ENCODE data around the gene ZNF277.

Gene ZNF277

GRCh38 chr7:112226701-112227276 lies 20.3 kb downstream of the ZNF277 start:
- TF ChIP-seq CTCF (IDR thresholded peaks at IDR 0.05; ENCODE audit: low read depth, low read length, missing control alignments) = no peak
- no peak for DNase-seq (ENCODE audit: low read depth)
- in situ Hi-C loops (cut with HindIII; ENCODE audit: low sequenced_read_pairs) = no loop called here

GRCh38 chr7:112228632-112229031 lies 22.1 kb downstream of the ZNF277 start:
- H3K4me3 ChIP-seq (ENCODE audit: low read depth, low read length) = no peak overlapping the region
- TF ChIP-seq CTCF (IDR thresholded peaks at IDR 0.05; ENCODE audit: low read depth, low read length, missing control alignments) = no peak
- in situ Hi-C loops (cut with HindIII; ENCODE audit: low sequenced_read_pairs) = no loop called here
- DNase-seq (ENCODE audit: low read depth) = no peak

More at GRCh38 chr7:112226701-112227276, 20.3 kb downstream of the ZNF277 start:
- no peak overlapping the region for H3K4me3 ChIP-seq (ENCODE audit: low read depth, low read length)

- in situ Hi-C loops (cut with HindIII; ENCODE audit: low sequenced_read_pairs) = no loop called here
- H3K4me3 ChIP-seq (ENCODE audit: low read depth, low read length) = no peak overlapping the region
- DNase-seq (ENCODE audit: low read depth) = no peak
- TF ChIP-seq CTCF (IDR thresholded peaks at IDR 0.05; ENCODE audit: low read depth, low read length, missing control alignments) = no peak
These were observed 25.9 kb downstream of the ZNF277 start for GRCh38 chr7:112232212-112232978.

- H3K4me3 ChIP-seq (ENCODE audit: low read depth, low read length) = no peak overlapping the region
- TF ChIP-seq CTCF (IDR thresholded peaks at IDR 0.05; ENCODE audit: low read depth, low read length, missing control alignments) = no peak
- DNase-seq (ENCODE audit: low read depth) = no peak
- in situ Hi-C loops (cut with HindIII; ENCODE audit: low sequenced_read_pairs) = no loop called here
These were observed 26.7 kb downstream of the ZNF277 start for GRCh38 chr7:112233048-112233697.

- in situ Hi-C loops (cut with HindIII; ENCODE audit: low sequenced_read_pairs) = no loop called here
- no peak for DNase-seq (ENCODE audit: low read depth)
- no peak for TF ChIP-seq CTCF (IDR thresholded peaks at IDR 0.05; ENCODE audit: low read depth, low read length, missing control alignments)
- no peak overlapping the region for H3K4me3 ChIP-seq (ENCODE audit: low read depth, low read length)
These were observed 27.7 kb downstream of the ZNF277 start for GRCh38 chr7:112234147-112234546.

- in situ Hi-C loops (cut with HindIII; ENCODE audit: low sequenced_read_pairs) = no loop called here
- no peak overlapping the region for H3K4me3 ChIP-seq (ENCODE audit: low read depth, low read length)
- no peak for DNase-seq (ENCODE audit: low read depth)
- TF ChIP-seq CTCF (IDR thresholded peaks at IDR 0.05; ENCODE audit: low read depth, low read length, missing control alignments) = no peak
These were observed 30.1 kb downstream of the ZNF277 start for GRCh38 chr7:112236597-112236996.

Measured in astrocyte of the cerebellum (primary cell).